ENCODE data around the gene PRLH.
A peak's percentile ranks its signal among the peaks of the same experiment; 100 is the strongest.

PRLH gene

DNA sequence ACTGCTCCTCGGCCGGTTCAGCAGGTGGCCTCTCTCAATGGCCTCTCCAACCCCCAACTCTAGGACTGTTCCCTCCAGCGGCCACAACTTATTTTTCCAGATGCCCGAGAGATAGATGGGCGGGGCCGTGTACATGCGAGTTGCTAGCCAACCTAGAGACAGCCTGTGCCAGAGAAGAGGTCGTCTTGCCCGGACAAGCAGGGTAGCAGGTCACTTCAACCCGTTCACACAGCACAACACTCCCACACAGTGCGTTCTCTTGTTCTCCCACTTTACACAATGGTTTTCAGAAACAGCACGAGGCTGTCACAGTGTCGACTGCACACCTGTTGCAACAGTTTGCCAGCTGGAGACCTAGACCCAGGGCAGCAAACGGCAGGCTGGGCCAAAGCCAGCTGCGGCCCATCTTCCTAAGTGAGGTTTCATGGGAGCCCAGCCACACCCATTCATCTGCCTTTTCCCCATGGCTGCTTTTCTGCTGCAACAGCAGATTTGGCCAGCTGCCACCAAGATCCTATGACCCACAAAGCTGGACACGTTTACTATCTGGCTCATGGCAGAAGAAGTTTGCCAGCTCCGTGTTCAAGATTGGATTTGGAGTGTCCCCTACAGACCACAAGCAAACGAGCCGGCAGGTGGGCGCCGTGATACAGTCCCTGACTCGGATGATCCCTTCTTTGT is 7.3 kb upstream of the PRLH start:
- H3K27ac ChIP-seq = peak overlapping the region; percentile 63
- TF ChIP-seq, protein P1, sequence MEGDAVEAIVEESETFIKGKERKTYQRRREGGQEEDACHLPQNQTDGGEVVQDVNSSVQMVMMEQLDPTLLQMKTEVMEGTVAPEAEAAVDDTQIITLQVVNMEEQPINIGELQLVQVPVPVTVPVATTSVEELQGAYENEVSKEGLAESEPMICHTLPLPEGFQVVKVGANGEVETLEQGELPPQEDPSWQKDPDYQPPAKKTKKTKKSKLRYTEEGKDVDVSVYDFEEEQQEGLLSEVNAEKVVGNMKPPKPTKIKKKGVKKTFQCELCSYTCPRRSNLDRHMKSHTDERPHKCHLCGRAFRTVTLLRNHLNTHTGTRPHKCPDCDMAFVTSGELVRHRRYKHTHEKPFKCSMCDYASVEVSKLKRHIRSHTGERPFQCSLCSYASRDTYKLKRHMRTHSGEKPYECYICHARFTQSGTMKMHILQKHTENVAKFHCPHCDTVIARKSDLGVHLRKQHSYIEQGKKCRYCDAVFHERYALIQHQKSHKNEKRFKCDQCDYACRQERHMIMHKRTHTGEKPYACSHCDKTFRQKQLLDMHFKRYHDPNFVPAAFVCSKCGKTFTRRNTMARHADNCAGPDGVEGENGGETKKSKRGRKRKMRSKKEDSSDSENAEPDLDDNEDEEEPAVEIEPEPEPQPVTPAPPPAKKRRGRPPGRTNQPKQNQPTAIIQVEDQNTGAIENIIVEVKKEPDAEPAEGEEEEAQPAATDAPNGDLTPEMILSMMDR (conservative IDR thresholded peaks at IDR 0.05) = 0 out of 2 replicates have a peak, but pooled peaks have one; percentile 14

DNA sequence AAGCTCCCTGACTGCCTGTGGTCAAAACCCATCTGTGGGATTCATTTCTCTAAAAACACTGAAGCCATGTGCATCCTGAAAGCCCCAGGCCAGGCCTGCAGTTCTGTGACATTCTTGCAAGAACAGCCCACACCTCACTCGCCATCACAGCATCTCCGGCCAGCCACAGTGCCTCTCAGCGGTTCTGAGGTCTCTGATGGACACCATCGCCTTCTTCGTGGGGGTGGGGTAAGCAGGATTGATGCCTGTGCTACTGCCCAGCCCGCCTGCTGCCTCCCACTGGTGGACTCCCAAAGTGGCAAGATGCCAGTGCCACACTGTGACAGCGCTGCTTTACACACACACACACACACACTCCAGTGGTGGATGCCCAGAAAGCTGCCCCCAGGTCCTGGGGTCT is 5.2 kb upstream of the PRLH start:
- TF ChIP-seq, protein P1 (conservative IDR thresholded peaks at IDR 0.05) = no peak

GRCh38 chr2:237563816-237564215 is 2.6 kb upstream of the PRLH start:
- TF ChIP-seq, protein P1 (conservative IDR thresholded peaks at IDR 0.05) = no peak
- H3K27ac ChIP-seq = no peak overlapping the region

More for the DNA sequence above, 5.2 kb upstream of the PRLH start:
- H3K27ac ChIP-seq = no peak overlapping the region

- H3K27ac ChIP-seq = no peak overlapping the region
- TF ChIP-seq, protein P1 (conservative IDR thresholded peaks at IDR 0.05) = no peak
These were observed 1.7 kb upstream of the PRLH start for GRCh38 chr2:237564526-237565131.

- H3K27ac ChIP-seq = no peak overlapping the region
- TF ChIP-seq, protein P1 (conservative IDR thresholded peaks at IDR 0.05) = no peak
These were observed 400 bp upstream of the PRLH start for GRCh38 chr2:237565974-237566373.

DNA sequence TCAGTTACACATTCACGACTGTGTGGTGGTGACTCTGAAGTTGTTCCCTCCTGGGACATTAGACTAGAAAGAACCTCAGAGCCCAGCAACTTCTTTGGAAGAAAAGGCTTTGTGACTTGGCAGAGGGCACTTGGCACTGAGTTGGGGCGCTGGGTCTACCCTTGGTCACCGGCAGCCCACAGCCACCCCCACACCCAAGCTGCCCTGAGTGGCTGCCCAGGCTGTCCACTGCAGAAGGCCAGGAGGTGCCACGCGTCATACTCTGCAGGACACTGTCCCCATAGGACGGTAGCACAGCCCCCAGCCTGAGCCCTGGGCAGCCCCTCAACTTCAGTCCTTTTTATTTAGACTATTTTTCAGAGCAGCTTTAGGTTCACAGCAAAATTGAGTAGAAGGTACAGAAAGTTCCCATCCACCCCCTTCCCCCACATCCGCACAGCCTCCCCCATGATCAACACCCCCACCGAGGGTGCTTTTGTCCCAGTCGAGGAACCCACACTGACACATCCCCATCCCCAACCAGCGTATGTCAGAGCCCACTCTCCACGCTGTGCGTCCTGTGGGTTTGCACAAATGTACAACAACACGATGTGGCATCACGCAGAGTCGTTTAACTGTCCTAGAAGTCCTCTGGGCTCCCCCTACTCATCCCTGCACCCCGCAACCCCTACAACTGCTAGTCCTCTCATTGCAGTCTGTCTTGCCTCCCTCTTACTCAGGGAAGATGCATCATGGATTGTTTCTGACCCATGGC is 1.1 kb downstream of the PRLH start:
- no peak overlapping the region for H3K27ac ChIP-seq
- TF ChIP-seq, protein P1 (conservative IDR thresholded peaks at IDR 0.05) = no peak

GRCh38 chr2:237568121-237568660 is 1.8 kb downstream of the PRLH start:
- TF ChIP-seq, protein P1 (conservative IDR thresholded peaks at IDR 0.05) = no peak
- H3K27ac ChIP-seq = no peak overlapping the region
